ENCODE results near the gene ULK4.

ULK4 gene

GRCh38 chr3:41338276-41338675, 623.6 kb downstream of the ULK4 start:
- no peak for DNase-seq

- DNase-seq: no peak
These were observed 627.5 kb downstream of the ULK4 start for GRCh38 chr3:41334426-41334825.

GRCh38 chr3:41331041-41331440, 630.9 kb downstream of the ULK4 start:
- no peak for DNase-seq

GRCh38 chr3:41330465-41330864, 631.4 kb downstream of the ULK4 start:
- DNase-seq: no peak

GRCh38 chr3:41329881-41330280, 632.0 kb downstream of the ULK4 start:
- DNase-seq: no peak

GRCh38 chr3:41328926-41329325, 633.0 kb downstream of the ULK4 start:
- DNase-seq: no peak

GRCh38 chr3:41327718-41328117, 634.2 kb downstream of the ULK4 start:
- DNase-seq: no peak

- no peak for DNase-seq
These were observed 637.8 kb downstream of the ULK4 start for GRCh38 chr3:41324156-41324475.

GRCh38 chr3:41323467-41324155, 638.3 kb downstream of the ULK4 start:
- DNase-seq: no peak

GRCh38 chr3:41321642-41321980, 640.3 kb downstream of the ULK4 start:
- no peak for DNase-seq

GRCh38 chr3:41320953-41321641, 640.8 kb downstream of the ULK4 start:
- no peak for DNase-seq

GRCh38 chr3:41318520-41318919, 643.4 kb downstream of the ULK4 start:
- DNase-seq: no peak

- no peak for DNase-seq
These were observed 644.2 kb downstream of the ULK4 start for GRCh38 chr3:41317718-41318117.

- DNase-seq: no peak
These were observed 644.6 kb downstream of the ULK4 start for GRCh38 chr3:41317298-41317697.

- DNase-seq: no peak
These were observed 646.8 kb downstream of the ULK4 start for GRCh38 chr3:41315126-41315525.

- no peak for DNase-seq
These were observed 653.8 kb downstream of the ULK4 start for GRCh38 chr3:41308119-41308518.

GRCh38 chr3:41307065-41307464, 654.8 kb downstream of the ULK4 start:
- no peak for DNase-seq

GRCh38 chr3:41304593-41304992, 657.3 kb downstream of the ULK4 start:
- DNase-seq: no peak

- no peak for DNase-seq
These were observed 659.6 kb downstream of the ULK4 start for GRCh38 chr3:41302295-41302694.

GRCh38 chr3:41301548-41301947, 660.4 kb downstream of the ULK4 start:
- no peak for DNase-seq

- DNase-seq: no peak
These were observed 662.9 kb downstream of the ULK4 start for GRCh38 chr3:41299036-41299435.

GRCh38 chr3:41297750-41298149, 664.2 kb downstream of the ULK4 start:
- DNase-seq: no peak

- DNase-seq: no peak
These were observed 665.3 kb downstream of the ULK4 start for GRCh38 chr3:41296556-41296955.

- no peak for DNase-seq
These were observed 666.2 kb downstream of the ULK4 start for GRCh38 chr3:41295740-41296139.

- no peak for DNase-seq
These were observed 668.7 kb downstream of the ULK4 start for GRCh38 chr3:41293169-41293681.

All from AML-193 (cell line).